ENCODE measurements around the gene SOX13. TPM values are rescaled to one million over a fixed set of nuclear protein-coding genes. Genes with fewer than 3 reads are reported as not detected.

The SOX13 gene
- total RNA-seq, 4 donors from 2014 or later: 51.8 to 108 (median 105) TPM

- H3K27me3 ChIP-seq: no peaks in the 10 kb centered on the region
- no peaks in the 10 kb centered on the region for H3K36me3 ChIP-seq
- H3K4me1 ChIP-seq: peaks cover 0 to 92% (median 54%) of the 10 kb centered on the region in 4 donors
- H3K9me3 ChIP-seq: no peaks in the 10 kb centered on the region
- TF ChIP-seq POLR2A (IDR thresholded peaks at IDR 0.05) (no peak), EP300 (IDR thresholded peaks at IDR 0.05) (no peak), CTCF (IDR thresholded peaks at IDR 0.05) (no peak)
- WGBS, 2 donors: 43 to 64% methylated on average over 2 to 4 of the region's 4 CpGs
- peak overlapping the region in 3 of 4 donors; percentile 69 to 97 (median 95) for H3K27ac ChIP-seq
- H3K4me3 ChIP-seq: no peak overlapping the region
- DNase-seq (ENCODE audit: low spot score in 2 of 2): no peak
These were observed 20.5 kb downstream of the SOX13 start for GRCh38 chr1:204093421-204093717.

- Histone ChIP-seq H3K4me1 (peaks cover 0 to 92% (median 50%) of the 10 kb centered on the region in 4 donors), H3K36me3 (no peaks in the 10 kb centered on the region), H3K4me3 (no peak overlapping the region), H3K27me3 (no peaks in the 10 kb centered on the region), H3K9me3 (no peaks in the 10 kb centered on the region), H3K27ac (peak overlapping the region in 3 of 4 donors; percentile 69 to 97 (median 95))
- 51 to 53% methylated on average over 2 of the region's 2 CpGs for WGBS, 2 donors
- DNase-seq (ENCODE audit: low spot score in 2 of 2): no peak
- TF ChIP-seq EP300 (IDR thresholded peaks at IDR 0.05): no peak
These were observed 20.9 kb downstream of the SOX13 start for GRCh38 chr1:204093781-204094180.

GRCh38 chr1:204094313-204094729, 21.4 kb downstream of the SOX13 start:
- WGBS, 2 donors: 27 to 28% methylated on average over 6 of the region's 6 CpGs

GRCh38 chr1:204094856-204095634, 22.1 kb downstream of the SOX13 start:
- WGBS, 2 donors: 65 to 66% methylated on average over 15 of the region's 15 CpGs
- H3K4me3 ChIP-seq: no peak overlapping the region
- DNase-seq (ENCODE audit: low spot score in 2 of 2): no peak
- no peaks in the 10 kb centered on the region for H3K36me3 ChIP-seq
- H3K9me3 ChIP-seq: no peaks in the 10 kb centered on the region
- H3K4me1 ChIP-seq: peaks cover 0 to 88% (median 41%) of the 10 kb centered on the region in 4 donors
- no peaks in the 10 kb centered on the region for H3K27me3 ChIP-seq
- H3K27ac ChIP-seq: peak overlapping the region in 3 of 4 donors; percentile 15 to 97 (median 95)
- no peak for TF ChIP-seq CTCF (IDR thresholded peaks at IDR 0.05)
- TF ChIP-seq EP300 (IDR thresholded peaks at IDR 0.05): no peak
- TF ChIP-seq POLR2A (IDR thresholded peaks at IDR 0.05): no peak

More at GRCh38 chr1:204094313-204094729, 21.4 kb downstream of the SOX13 start:
- Histone ChIP-seq H3K27ac (peak overlapping the region in 3 of 4 donors; percentile 69 to 97 (median 95)), H3K4me1 (peaks cover 0 to 90% (median 44%) of the 10 kb centered on the region in 4 donors), H3K4me3 (no peak overlapping the region), H3K9me3 (no peaks in the 10 kb centered on the region), H3K27me3 (no peaks in the 10 kb centered on the region), H3K36me3 (no peaks in the 10 kb centered on the region)
- TF ChIP-seq EP300 (IDR thresholded peaks at IDR 0.05) (no peak), CTCF (IDR thresholded peaks at IDR 0.05) (no peak)
- no peak for DNase-seq (ENCODE audit: low spot score in 2 of 2)

GRCh38 chr1:204096931-204097330, 24.0 kb downstream of the SOX13 start:
- 59 to 63% methylated on average over 3 of the region's 3 CpGs for WGBS, 2 donors
- TF ChIP-seq CTCF (IDR thresholded peaks at IDR 0.05): no peak
- no peak for TF ChIP-seq EP300 (IDR thresholded peaks at IDR 0.05)
- Histone ChIP-seq H3K4me3 (no peak overlapping the region), H3K36me3 (no peaks in the 10 kb centered on the region), H3K9me3 (no peaks in the 10 kb centered on the region), H3K27ac (peak overlapping the region in 1 of 4 donors; percentile 13), H3K27me3 (no peaks in the 10 kb centered on the region), H3K4me1 (peaks cover 0 to 88% (median 38%) of the 10 kb centered on the region in 4 donors)
- DNase-seq (ENCODE audit: low spot score in 2 of 2): no peak

Measured in tibial nerve (tissue), 4 donors.